HCT116 (cell line): Measurements from ENCODE around the gene RSPO4. TPM values are rescaled to one million over a fixed set of nuclear protein-coding genes. Genes with fewer than 3 reads are reported as not detected.

Source experiments
- ATAC-seq: fragments of 200-7000 bp; cut with Tn5 transposase; 2 replicates; pipeline ENCODE4 v1.9.1; 2020; ENCODE audit warnings: mild to moderate bottlenecking, moderate library complexity
- Bru-seq: library from RNA; stranded (reverse); fragments of 400-500 nt; gene quantifications from one replicate; lab custom pipeline; 2021; lab: Mats Ljungman, UMichigan
- BruChase-seq, 2 experiments: library from RNA; stranded (reverse); fragments of 400-500 nt; gene quantifications; one replicate each; lab custom pipeline; 2021; lab: Mats Ljungman, UMichigan
- BruUV-seq: library from RNA; stranded (reverse); fragments of 400-500 nt; replicated peaks from 2 replicates; lab custom pipeline; 2021; lab: Mats Ljungman, UMichigan
- CTCF ChIA-PET: fragments of 300-600 bp; sonication (Branson Sonifier 250); formaldehyde crosslinking; loops from one replicate; lab custom pipeline; 2021; ENCODE audit warnings: antibody characterized with exemption; lab: Charles Lee
- POLR2A ChIA-PET: fragments of 300-600, 350-600 bp; sonication (Branson Sonifier 250); formaldehyde crosslinking; loops from one replicate; lab custom pipeline; 2021; ENCODE audit warnings: antibody characterized with exemption; lab: Charles Lee
- RAD21 ChIA-PET, 2 experiments: fragments of 300-600 bp; sonication (Branson Sonifier 250); formaldehyde crosslinking; loops; one replicate each; lab custom pipeline; 2023; ENCODE audit warnings: low total read pairs in 2 of 2; ENCODE audit not compliant: uncharacterized antibody in 2 of 2, unreplicated experiment in 2 of 2, low non-redundant PET in 1 of 2; lab: Charles Lee
- DNase-seq: peaks from one replicate; pipeline ENCODE4 v3.0.0-alpha.2; 2010; ENCODE audit warnings: low read depth, low spot score
- H2AFZ ChIP-seq: fragments of 200-600 bp; shearing (Covaris generic), sonication (generic); 2 replicates; pipeline ENCODE4 v1.6.1; 2017; ENCODE audit warnings: low read depth, mixed run types, mixed read lengths, antibody characterized with exemption, low read length; ENCODE audit not compliant: poor library complexity, severe bottlenecking
- H3K27ac ChIP-seq: 2 replicates; pipeline ENCODE4 v1.5.1; 2012; ENCODE audit warnings: low read depth, low read length
- H3K27me3 ChIP-seq: fragments of 200-600 bp; sonication (generic); 2 replicates; pipeline ENCODE4 v1.6.1; 2016; ENCODE audit warnings: mixed run types, low read length, mixed read lengths; ENCODE audit not compliant: insufficient read depth
- H3K36me3 ChIP-seq, 2 experiments: fragments of 200-500 bp in 1 of 2; fragments of 200-600 bp in 1 of 2; sonication (Bioruptor generic) in 1 of 2; sonication (generic) in 1 of 2; 2 replicates each; pipeline versions ENCODE4 v1.5.1 to v1.6.1; 2014 to 2016; ENCODE audit warnings: low read length in 2 of 2, inconsistent platforms in 1 of 2, mixed read lengths in 1 of 2, mixed run types in 1 of 2; ENCODE audit not compliant: insufficient read depth in 2 of 2, control insufficient read depth in 1 of 2
- H3K4me1 ChIP-seq, 2 experiments: fragments of 200-600 bp in 1 of 2; sonication (generic) in 1 of 2; 2 replicates each; pipeline versions ENCODE4 v1.5.1 to v1.6.1; 2012 to 2017; ENCODE audit warnings: low read length in 2 of 2, inconsistent platforms in 1 of 2, mild to moderate bottlenecking in 1 of 2, mixed read lengths in 1 of 2, mixed run types in 1 of 2, moderate library complexity in 1 of 2; ENCODE audit not compliant: insufficient read depth in 2 of 2, control insufficient read depth in 1 of 2
- H3K4me2 ChIP-seq: fragments of 200-600 bp; sonication (generic); 2 replicates; pipeline ENCODE4 v1.6.1; 2017; ENCODE audit warnings: mixed run types, low read length, mixed read lengths
- H3K4me3 ChIP-seq, 2 experiments: fragments of 200-600 bp in 1 of 2; sonication (generic) in 1 of 2; replicated peaks in 1 of 2; 2 replicates each; pipeline ENCODE4 v1.5.1; 2011 to 2016; ENCODE audit warnings: low read length in 2 of 2, control low read depth in 1 of 2, low read depth in 1 of 2, mild to moderate bottlenecking in 1 of 2, mixed read lengths in 1 of 2, mixed run types in 1 of 2
- H3K79me2 ChIP-seq: fragments of 200-600 bp; sonication (generic); 2 replicates; pipeline ENCODE4 v1.6.1; 2017; ENCODE audit warnings: mild to moderate bottlenecking, mixed run types, low read length, moderate library complexity, mixed read lengths; ENCODE audit not compliant: insufficient read depth
- H3K9ac ChIP-seq: fragments of 200-600 bp; sonication (generic); 2 replicates; pipeline ENCODE4 v1.6.1; 2016; ENCODE audit warnings: low read length, mixed read lengths
- H3K9me2 ChIP-seq: fragments of 200-600 bp; sonication (generic), shearing (Covaris generic); 2 replicates; pipeline ENCODE4 v1.6.1; 2017; ENCODE audit warnings: mixed run types, mild to moderate bottlenecking, moderate library complexity; ENCODE audit not compliant: insufficient read depth
- H3K9me3 ChIP-seq, 2 experiments: fragments of 200-500 bp in 1 of 2; fragments of 200-600 bp in 1 of 2; sonication (Bioruptor generic) in 1 of 2; sonication (generic) in 1 of 2; 2 replicates each; pipeline ENCODE4 v1.6.1; 2014 to 2017; ENCODE audit warnings: low read length in 2 of 2, mixed read lengths in 2 of 2, inconsistent platforms in 1 of 2, low read depth in 1 of 2, mild to moderate bottlenecking in 1 of 2, mixed run types in 1 of 2, moderate library complexity in 1 of 2; ENCODE audit not compliant: control insufficient read depth in 1 of 2, insufficient read depth in 1 of 2
- H4K20me1 ChIP-seq: fragments of 200-600 bp; sonication (generic), shearing (Covaris generic); 2 replicates; pipeline ENCODE4 v1.6.1; 2017; ENCODE audit warnings: mixed run types, mild to moderate bottlenecking, moderate library complexity; ENCODE audit not compliant: insufficient read depth
- CEBPB ChIP-seq: IDR thresholded peaks from 2 replicates; pipeline ENCODE4 v1.6.1; 2012; ENCODE audit warnings: low read depth
- ELF1 ChIP-seq: IDR thresholded peaks from 2 replicates; pipeline ENCODE4 v1.6.1; 2012; ENCODE audit warnings: low read depth, borderline replicate concordance
- POLR2AphosphoS5 ChIP-seq: IDR thresholded peaks from 2 replicates; pipeline ENCODE4 v1.6.1; 2011; ENCODE audit warnings: mild to moderate bottlenecking, low read depth, low read length, moderate library complexity
- ZNF274 ChIP-seq: fragments of 200-500 bp; sonication (Bioruptor generic); IDR thresholded peaks from 2 replicates; pipeline ENCODE4 v1.6.1; 2014; ENCODE audit warnings: mild to moderate bottlenecking, low read depth, low read length, inconsistent platforms
- intact Hi-C: fragments of 100-400 bp; cut with micrococcal nuclease; formaldehyde crosslinking; loops from 2 replicates; pipeline ENCODE4 v1.10.0; 2022
- long read RNA-seq: library from polyadenylated mRNA; unstranded; transcript quantifications from one replicate; pipeline ENCODE4 v2.0.0, GENCODE V29; 2021; ENCODE audit not compliant: unreplicated experiment
- polyA plus RNA-seq: library from polyadenylated mRNA; unstranded; fragments of >200 nt; gene quantifications from 2 replicates; pipeline ENCODE4 v1.2.1, GENCODE V29; 2012; ENCODE audit warnings: missing spikeins
- total RNA-seq: library from RNA; stranded (reverse); gene quantifications from one replicate; pipeline ENCODE4 v1.2.1, GENCODE V29; 2021; ENCODE audit not compliant: unreplicated experiment

RSPO4 gene
- total RNA-seq (0.84 TPM), Bru-seq, nascent RNA (percentile 21 among the genes with signal in this experiment), BruChase-seq, experiment 1, labeled RNA remaining after a 6-hour chase (percentile 29 among the genes with signal in this experiment), BruChase-seq, experiment 2, labeled RNA remaining after a 2-hour chase (percentile 30 among the genes with signal in this experiment)
- 1.2 and 1.3 TPM in 2 replicates for polyA plus RNA-seq
- long read RNA-seq, result 0 reads

DNA sequence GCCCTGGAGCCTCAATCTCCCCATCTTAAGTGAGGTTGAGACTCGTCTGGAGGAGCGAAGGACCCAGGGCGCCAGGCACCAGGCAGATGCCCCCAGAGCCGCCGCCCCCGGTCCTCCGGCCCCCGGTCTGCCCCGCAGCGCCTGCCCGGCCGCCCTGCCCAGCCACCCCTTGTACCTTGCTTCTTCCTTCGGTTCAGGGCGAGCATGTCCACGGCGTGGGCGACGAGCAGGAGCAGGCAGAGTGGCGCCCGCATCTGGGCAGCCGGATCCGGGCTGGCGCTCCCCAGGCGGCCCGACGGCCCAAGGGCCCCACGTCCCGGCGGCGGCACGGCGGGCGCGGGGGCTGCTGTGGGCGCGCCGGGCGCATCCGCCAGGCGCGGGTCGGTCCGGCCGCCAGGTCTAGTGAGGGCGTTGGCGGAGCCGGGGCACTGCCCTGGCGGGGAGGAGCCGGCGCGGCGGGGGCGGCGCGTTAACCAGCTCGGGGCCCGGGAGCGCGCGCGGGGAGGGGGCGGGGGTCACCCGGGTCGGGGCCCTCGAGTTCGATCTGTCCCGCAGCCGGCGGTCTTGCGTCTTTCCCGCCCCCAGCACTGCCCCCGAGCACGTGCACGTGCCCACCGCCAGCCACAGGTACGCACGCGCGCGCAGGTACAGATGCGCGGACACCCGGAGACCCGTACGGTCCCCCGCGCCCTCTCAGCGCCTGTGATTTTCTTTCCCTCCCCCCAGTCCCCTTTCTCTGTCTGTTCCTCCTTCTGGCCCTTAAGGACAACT is at the start of gene RSPO4:
TSS of gene RSPO4 (minus strand) at position 401 of the 771 bp plus-strand sequence. CDS start at position 254, 147 bp downstream.
- Histone ChIP-seq H3K4me2 (no peak within 1 kb of the TSS), H3K4me3 (no peak within 1 kb of the TSS)

DNA sequence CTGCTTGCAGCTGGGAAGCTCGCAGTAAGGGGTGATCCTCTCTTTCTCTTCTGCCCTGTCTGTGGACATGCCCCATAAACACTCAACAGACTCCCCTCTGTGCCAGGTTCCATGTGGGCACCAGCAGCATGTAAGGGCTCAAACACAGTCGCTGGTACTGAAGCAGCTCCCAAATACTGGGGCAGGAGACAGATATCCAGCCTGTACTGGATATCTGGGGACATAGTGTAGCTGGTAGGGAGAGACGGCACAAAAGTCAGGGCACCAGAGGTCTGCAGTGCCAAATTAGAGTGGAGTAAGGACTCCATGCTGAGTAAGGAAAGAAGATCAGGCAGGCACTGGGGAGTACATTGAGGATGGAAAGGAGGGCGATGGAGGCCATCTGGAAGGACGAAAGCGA is 48.3 kb upstream of the RSPO4 start:
- H4K20me1 ChIP-seq, result no peaks in the 10 kb centered on the region
- H3K36me3 ChIP-seq, result no peaks in the 10 kb centered on the region
- DNase-seq (no peak), ATAC-seq (no peak)
- BruUV-seq, result no TSS peak
- H3K4me1 ChIP-seq, result no peaks in the 10 kb centered on the region
- H3K9ac ChIP-seq, result no peak overlapping the region
- ChIA-PET RAD21 (no interaction called here), CTCF (no interaction called here), POLR2A (no interaction called here)
- H3K9me3 ChIP-seq, result no peaks in the 10 kb centered on the region
- H3K4me3 ChIP-seq, result no peak overlapping the region
- no peak overlapping the region for H2AFZ ChIP-seq
- H3K9me2 ChIP-seq, result no peaks in the 10 kb centered on the region
- TF ChIP-seq ZNF274, result no peak
- TF ChIP-seq POLR2AphosphoS5, result no peak
- no peak for TF ChIP-seq ELF1
- no peaks in the 10 kb centered on the region for H3K79me2 ChIP-seq
- H3K27ac ChIP-seq, result no peak overlapping the region
- no peak overlapping the region for H3K4me2 ChIP-seq
- intact Hi-C loops, result no loop called here
- peaks cover 5% of the 10 kb centered on the region; the same call in 1 of the 2 replicates for H3K27me3 ChIP-seq

More for the DNA sequence above, at the start of gene RSPO4:
- intact Hi-C loops, result no loop called here
- Histone ChIP-seq H3K9ac (no peak within 1 kb of the TSS), H3K27me3 (peaks cover 1% of the 10 kb centered on the region), H3K9me3 (no peaks in the 10 kb centered on the region), H3K79me2 (no peaks in the 10 kb centered on the region), H3K4me1 (peaks cover 0 to 5% of the 10 kb centered on the region in 2 experiments; a peak in 2 of 4 replicates), H2AFZ (no peak within 1 kb of the TSS), H3K9me2 (no peaks in the 10 kb centered on the region), H4K20me1 (no peaks in the 10 kb centered on the region), H3K27ac (no peak within 1 kb of the TSS), H3K36me3 (no peaks in the 10 kb centered on the region)
- RAD21 ChIA-PET, result no interaction called here
- POLR2A ChIA-PET, result no interaction called here
- TF ChIP-seq CEBPB, result no peak
- no peak for DNase-seq
- CTCF ChIA-PET, result no interaction called here
- no TSS peak for BruUV-seq
- ATAC-seq, result no peak
